HCT116 (cell line): ENCODE data around the gene TMEM123. TPM values are rescaled to one million over a fixed set of nuclear protein-coding genes. Genes with fewer than 3 reads are reported as not detected.

ENCODE experiments used
- ATAC-seq: fragments of 200-7000 bp; cut with Tn5 transposase; 2 replicates; pipeline ENCODE4 v1.9.1; 2020; ENCODE audit warnings: mild to moderate bottlenecking, moderate library complexity
- BruUV-seq: library from RNA; stranded (reverse); fragments of 400-500 nt; replicated peaks from 2 replicates; lab custom pipeline; 2021; lab: Mats Ljungman, UMichigan
- CTCF ChIA-PET: fragments of 300-600 bp; sonication (Branson Sonifier 250); formaldehyde crosslinking; loops from one replicate; lab custom pipeline; 2021; ENCODE audit warnings: antibody characterized with exemption; lab: Charles Lee
- POLR2A ChIA-PET: fragments of 300-600, 350-600 bp; sonication (Branson Sonifier 250); formaldehyde crosslinking; loops from one replicate; lab custom pipeline; 2021; ENCODE audit warnings: antibody characterized with exemption; lab: Charles Lee
- RAD21 ChIA-PET, 2 experiments: fragments of 300-600 bp; sonication (Branson Sonifier 250); formaldehyde crosslinking; loops; one replicate each; lab custom pipeline; 2023; ENCODE audit warnings: low total read pairs in 2 of 2; ENCODE audit not compliant: uncharacterized antibody in 2 of 2, unreplicated experiment in 2 of 2, low non-redundant PET in 1 of 2; lab: Charles Lee
- DNase-seq: peaks from one replicate; pipeline ENCODE4 v3.0.0-alpha.2; 2010; ENCODE audit warnings: low read depth, low spot score
- H2AFZ ChIP-seq: fragments of 200-600 bp; shearing (Covaris generic), sonication (generic); 2 replicates; pipeline ENCODE4 v1.6.1; 2017; ENCODE audit warnings: low read depth, mixed run types, mixed read lengths, antibody characterized with exemption, low read length; ENCODE audit not compliant: poor library complexity, severe bottlenecking
- H3K27ac ChIP-seq: 2 replicates; pipeline ENCODE4 v1.5.1; 2012; ENCODE audit warnings: low read depth, low read length
- H3K27me3 ChIP-seq: fragments of 200-600 bp; sonication (generic); 2 replicates; pipeline ENCODE4 v1.6.1; 2016; ENCODE audit warnings: mixed run types, low read length, mixed read lengths; ENCODE audit not compliant: insufficient read depth
- H3K36me3 ChIP-seq, 2 experiments: fragments of 200-500 bp in 1 of 2; fragments of 200-600 bp in 1 of 2; sonication (Bioruptor generic) in 1 of 2; sonication (generic) in 1 of 2; 2 replicates each; pipeline versions ENCODE4 v1.5.1 to v1.6.1; 2014 to 2016; ENCODE audit warnings: low read length in 2 of 2, inconsistent platforms in 1 of 2, mixed read lengths in 1 of 2, mixed run types in 1 of 2; ENCODE audit not compliant: insufficient read depth in 2 of 2, control insufficient read depth in 1 of 2
- H3K4me1 ChIP-seq, 2 experiments: fragments of 200-600 bp in 1 of 2; sonication (generic) in 1 of 2; 2 replicates each; pipeline versions ENCODE4 v1.5.1 to v1.6.1; 2012 to 2017; ENCODE audit warnings: low read length in 2 of 2, inconsistent platforms in 1 of 2, mild to moderate bottlenecking in 1 of 2, mixed read lengths in 1 of 2, mixed run types in 1 of 2, moderate library complexity in 1 of 2; ENCODE audit not compliant: insufficient read depth in 2 of 2, control insufficient read depth in 1 of 2
- H3K4me2 ChIP-seq: fragments of 200-600 bp; sonication (generic); 2 replicates; pipeline ENCODE4 v1.6.1; 2017; ENCODE audit warnings: mixed run types, low read length, mixed read lengths
- H3K4me3 ChIP-seq, 2 experiments: fragments of 200-600 bp in 1 of 2; sonication (generic) in 1 of 2; replicated peaks in 1 of 2; 2 replicates each; pipeline ENCODE4 v1.5.1; 2011 to 2016; ENCODE audit warnings: low read length in 2 of 2, control low read depth in 1 of 2, low read depth in 1 of 2, mild to moderate bottlenecking in 1 of 2, mixed read lengths in 1 of 2, mixed run types in 1 of 2
- H3K79me2 ChIP-seq: fragments of 200-600 bp; sonication (generic); 2 replicates; pipeline ENCODE4 v1.6.1; 2017; ENCODE audit warnings: mild to moderate bottlenecking, mixed run types, low read length, moderate library complexity, mixed read lengths; ENCODE audit not compliant: insufficient read depth
- H3K9ac ChIP-seq: fragments of 200-600 bp; sonication (generic); 2 replicates; pipeline ENCODE4 v1.6.1; 2016; ENCODE audit warnings: low read length, mixed read lengths
- H3K9me2 ChIP-seq: fragments of 200-600 bp; sonication (generic), shearing (Covaris generic); 2 replicates; pipeline ENCODE4 v1.6.1; 2017; ENCODE audit warnings: mixed run types, mild to moderate bottlenecking, moderate library complexity; ENCODE audit not compliant: insufficient read depth
- H3K9me3 ChIP-seq, 2 experiments: fragments of 200-500 bp in 1 of 2; fragments of 200-600 bp in 1 of 2; sonication (Bioruptor generic) in 1 of 2; sonication (generic) in 1 of 2; 2 replicates each; pipeline ENCODE4 v1.6.1; 2014 to 2017; ENCODE audit warnings: low read length in 2 of 2, mixed read lengths in 2 of 2, inconsistent platforms in 1 of 2, low read depth in 1 of 2, mild to moderate bottlenecking in 1 of 2, mixed run types in 1 of 2, moderate library complexity in 1 of 2; ENCODE audit not compliant: control insufficient read depth in 1 of 2, insufficient read depth in 1 of 2
- H4K20me1 ChIP-seq: fragments of 200-600 bp; sonication (generic), shearing (Covaris generic); 2 replicates; pipeline ENCODE4 v1.6.1; 2017; ENCODE audit warnings: mixed run types, mild to moderate bottlenecking, moderate library complexity; ENCODE audit not compliant: insufficient read depth
- CBX3 ChIP-seq: IDR thresholded peaks from 2 replicates; pipeline ENCODE4 v1.6.1; 2012; ENCODE audit warnings: low read depth
- FOSL1 ChIP-seq: IDR thresholded peaks from 2 replicates; pipeline ENCODE4 v1.6.1; 2012; ENCODE audit warnings: low read depth
- JUND ChIP-seq: IDR thresholded peaks from 2 replicates; pipeline ENCODE4 v1.6.1; 2012
- MAX ChIP-seq: IDR thresholded peaks from 2 replicates; pipeline ENCODE4 v1.6.1; 2012
- POLR2AphosphoS5 ChIP-seq: IDR thresholded peaks from 2 replicates; pipeline ENCODE4 v1.6.1; 2011; ENCODE audit warnings: mild to moderate bottlenecking, low read depth, low read length, moderate library complexity
- SIN3A ChIP-seq: IDR thresholded peaks from 2 replicates; pipeline ENCODE4 v1.6.1; 2012; ENCODE audit warnings: low read depth
- SP1 ChIP-seq: IDR thresholded peaks from 2 replicates; pipeline ENCODE4 v1.6.1; 2012; ENCODE audit warnings: low read depth
- SRF ChIP-seq: IDR thresholded peaks from 2 replicates; pipeline ENCODE4 v1.6.1; 2012; ENCODE audit warnings: low read depth
- YY1 ChIP-seq: IDR thresholded peaks from 2 replicates; pipeline ENCODE4 v1.6.1; 2011; ENCODE audit warnings: low read length, low read depth, moderate library complexity, mild to moderate bottlenecking; ENCODE audit not compliant: insufficient replicate concordance; ENCODE audit errors: extremely low read depth
- intact Hi-C: fragments of 100-400 bp; cut with micrococcal nuclease; formaldehyde crosslinking; loops from 2 replicates; pipeline ENCODE4 v1.10.0; 2022
- total RNA-seq: library from RNA; stranded (reverse); gene quantifications from one replicate; pipeline ENCODE4 v1.2.1, GENCODE V29; 2021; ENCODE audit not compliant: unreplicated experiment

The TMEM123 gene
- total RNA-seq, 1 experiment from 2014 or later, result 217 TPM

GRCh38 chr11:102485095-102485722 lies 32.6 kb upstream of the TMEM123 start:
- H3K79me2 ChIP-seq, result no peaks in the 10 kb centered on the region
- H3K4me1 ChIP-seq, result no peaks in the 10 kb centered on the region; a peak in 1 of 4 replicates
- no peaks in the 10 kb centered on the region for H3K9me3 ChIP-seq
- ATAC-seq, result no peak
- no peaks in the 10 kb centered on the region for H3K9me2 ChIP-seq
- H3K9ac ChIP-seq, result no peak overlapping the region
- H3K4me2 ChIP-seq, result no peak overlapping the region
- no peaks in the 10 kb centered on the region for H4K20me1 ChIP-seq
- RAD21 ChIA-PET, result no interaction called here
- H3K36me3 ChIP-seq, result no peaks in the 10 kb centered on the region
- intact Hi-C loops, result no loop called here
- no peak overlapping the region for H3K4me3 ChIP-seq
- no peak overlapping the region for H2AFZ ChIP-seq
- no TSS peak for BruUV-seq
- TF ChIP-seq SIN3A (no peak), POLR2AphosphoS5 (no peak), YY1 (no peak), MAX (no peak), FOSL1 (no peak)
- TF ChIP-seq, all 23 proteins: peak for 0
- CTCF ChIA-PET, result no interaction called here
- no peak overlapping the region for H3K27ac ChIP-seq
- H3K27me3 ChIP-seq, result no peaks in the 10 kb centered on the region
- POLR2A ChIA-PET, result no interaction called here
- DNase-seq, result no peak

- no peak for ATAC-seq
- TF ChIP-seq SIN3A (no peak), JUND (no peak), SRF (no peak), SP1 (no peak), CBX3 (no peak)
- no peak overlapping the region for H3K4me3 ChIP-seq
- H3K9ac ChIP-seq, result no peak overlapping the region
- H3K79me2 ChIP-seq, result no peaks in the 10 kb centered on the region
- no peaks in the 10 kb centered on the region for H3K36me3 ChIP-seq
- ChIA-PET POLR2A (no interaction called here), RAD21 (no interaction called here), CTCF (no interaction called here)
- no peaks in the 10 kb centered on the region for H3K9me2 ChIP-seq
- H2AFZ ChIP-seq, result no peak overlapping the region
- no peaks in the 10 kb centered on the region for H3K9me3 ChIP-seq
- H3K4me1 ChIP-seq, result peaks cover 0 to under 1% of the 10 kb centered on the region in 2 experiments; a peak in 2 of 4 replicates
- H3K27ac ChIP-seq, result no peak overlapping the region
- intact Hi-C loops, result no loop called here
- BruUV-seq, result no TSS peak
- H4K20me1 ChIP-seq, result no peaks in the 10 kb centered on the region
- DNase-seq, result no peak
- no peaks in the 10 kb centered on the region for H3K27me3 ChIP-seq
- H3K4me2 ChIP-seq, result no peak overlapping the region
Observed at GRCh38 chr11:102482433-102482832, 29.9 kb upstream of the TMEM123 start.
